Stimulated activated CD4-positive, alpha-beta T cell treated with anti-CD3 and anti-CD28 coated beads, Interleukin-4, amount 100 ng/mL, for 4 hours (primary cell): Measurements from ENCODE around the gene HOXC12.

Experiments
- DNase-seq, 2 experiments: peaks; one replicate each; pipeline ENCODE4 v3.0.0-alpha.2; 2020

Gene HOXC12

DNA sequence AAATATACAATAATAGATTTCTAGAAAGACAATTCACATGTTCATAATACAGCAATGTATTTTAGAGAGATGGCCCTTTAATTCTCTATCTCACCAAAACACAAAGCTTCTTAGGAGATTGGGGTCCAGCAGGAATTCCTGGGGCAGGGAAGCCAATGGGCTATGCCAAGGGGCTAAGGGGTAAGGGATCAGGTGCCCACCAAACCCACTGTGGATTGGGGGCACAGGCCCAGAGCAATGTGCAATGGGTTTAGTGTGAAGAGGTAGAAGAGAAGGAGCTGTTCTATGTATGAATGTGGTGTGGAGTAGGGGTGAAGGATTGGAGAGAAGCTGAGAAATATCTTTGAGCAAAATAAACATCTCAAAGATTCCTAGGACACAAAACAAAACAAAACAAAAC lies 13.5 kb upstream of the HOXC12 start:
- DNase-seq = no peak

- DNase-seq = no peak
These were observed 13.0 kb upstream of the HOXC12 start for GRCh38 chr12:53941750-53942149.

DNA sequence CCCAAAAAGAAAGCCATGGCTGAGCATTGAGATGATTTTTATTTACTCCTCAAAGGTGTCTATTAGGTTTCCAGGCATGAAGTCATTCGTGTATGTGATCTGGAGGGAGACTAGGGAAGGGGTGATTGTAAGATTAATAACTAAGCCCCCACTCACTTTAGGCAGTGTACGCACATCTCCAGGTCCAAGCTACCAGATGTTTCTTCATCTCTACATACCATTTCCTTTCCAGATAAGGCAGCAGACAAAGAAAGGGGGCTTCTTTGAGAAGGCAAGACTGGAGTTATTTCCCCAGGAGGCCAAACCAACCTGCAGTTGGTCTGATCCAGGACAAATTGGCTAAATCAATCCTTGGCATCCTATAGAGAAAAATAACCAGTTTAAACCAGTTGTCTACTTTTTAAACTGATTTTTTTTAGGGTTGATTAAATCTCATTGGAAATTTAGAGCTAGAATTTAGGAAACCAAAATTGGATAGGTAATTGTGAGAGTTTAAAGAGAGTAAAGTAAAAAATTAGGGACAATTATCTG lies 12.2 kb upstream of the HOXC12 start:
- no peak for DNase-seq

- no peak for DNase-seq
These were observed 10.5 kb upstream of the HOXC12 start for GRCh38 chr12:53944209-53944608.

DNA sequence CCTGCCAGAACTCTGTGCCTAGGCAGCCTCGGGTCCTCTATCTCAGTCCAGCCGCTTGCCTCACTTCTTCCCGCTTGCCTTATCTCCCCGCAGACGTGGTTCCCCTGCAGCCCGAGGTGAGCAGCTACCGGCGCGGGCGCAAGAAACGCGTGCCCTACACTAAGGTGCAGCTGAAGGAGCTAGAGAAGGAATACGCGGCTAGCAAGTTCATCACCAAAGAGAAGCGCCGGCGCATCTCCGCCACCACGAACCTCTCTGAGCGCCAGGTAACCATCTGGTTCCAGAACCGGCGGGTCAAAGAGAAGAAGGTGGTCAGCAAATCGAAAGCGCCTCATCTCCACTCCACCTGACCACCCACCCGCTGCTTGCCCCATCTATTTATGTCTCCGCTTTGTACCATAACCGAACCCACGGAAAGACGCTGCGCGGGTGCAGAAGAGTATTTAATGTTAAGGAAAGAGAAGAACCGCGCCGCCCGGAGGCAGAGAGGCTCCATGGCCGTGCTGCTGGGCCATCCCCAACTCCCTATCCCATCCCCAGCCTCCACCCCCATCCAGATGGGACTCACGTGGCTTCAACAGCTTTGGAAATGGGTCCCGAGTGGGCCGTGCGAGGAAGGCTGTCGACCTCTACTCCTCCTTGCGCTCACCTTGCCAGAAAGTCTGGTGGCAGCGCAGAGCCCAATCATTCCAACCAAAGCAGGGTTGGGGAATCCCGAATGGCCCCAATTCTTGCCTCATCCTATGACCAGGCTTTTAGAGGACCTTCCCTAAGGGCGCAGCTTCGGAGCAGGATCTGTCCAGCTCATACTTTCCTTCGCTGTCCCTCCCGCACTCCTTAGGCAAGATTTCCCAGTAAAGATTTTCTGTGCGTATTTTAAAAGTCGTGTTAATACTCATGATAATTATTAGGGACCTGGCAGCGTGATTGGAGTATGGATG lies 9.5 kb upstream of the HOXC12 start:
- no peak for DNase-seq

DNA sequence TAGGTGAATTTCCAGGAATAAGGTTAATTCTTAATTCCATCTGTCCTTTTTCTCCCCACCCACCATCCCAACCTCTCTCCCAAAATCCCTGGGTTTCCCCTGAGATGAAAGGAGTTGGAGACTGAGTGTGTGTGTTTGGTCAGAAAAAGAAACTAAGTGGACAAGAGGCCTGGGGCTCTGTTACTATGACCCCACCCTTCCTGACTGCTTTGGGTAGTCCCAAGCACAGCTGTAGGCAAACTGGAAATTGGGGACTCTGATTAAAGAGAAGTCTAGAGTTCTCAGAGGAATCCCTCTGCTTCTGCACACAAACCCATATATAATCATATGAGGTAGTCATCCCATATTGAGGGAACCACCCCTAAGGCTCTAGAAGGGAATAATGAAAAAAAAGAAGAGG lies 7.0 kb upstream of the HOXC12 start:
- DNase-seq = no peak

DNA sequence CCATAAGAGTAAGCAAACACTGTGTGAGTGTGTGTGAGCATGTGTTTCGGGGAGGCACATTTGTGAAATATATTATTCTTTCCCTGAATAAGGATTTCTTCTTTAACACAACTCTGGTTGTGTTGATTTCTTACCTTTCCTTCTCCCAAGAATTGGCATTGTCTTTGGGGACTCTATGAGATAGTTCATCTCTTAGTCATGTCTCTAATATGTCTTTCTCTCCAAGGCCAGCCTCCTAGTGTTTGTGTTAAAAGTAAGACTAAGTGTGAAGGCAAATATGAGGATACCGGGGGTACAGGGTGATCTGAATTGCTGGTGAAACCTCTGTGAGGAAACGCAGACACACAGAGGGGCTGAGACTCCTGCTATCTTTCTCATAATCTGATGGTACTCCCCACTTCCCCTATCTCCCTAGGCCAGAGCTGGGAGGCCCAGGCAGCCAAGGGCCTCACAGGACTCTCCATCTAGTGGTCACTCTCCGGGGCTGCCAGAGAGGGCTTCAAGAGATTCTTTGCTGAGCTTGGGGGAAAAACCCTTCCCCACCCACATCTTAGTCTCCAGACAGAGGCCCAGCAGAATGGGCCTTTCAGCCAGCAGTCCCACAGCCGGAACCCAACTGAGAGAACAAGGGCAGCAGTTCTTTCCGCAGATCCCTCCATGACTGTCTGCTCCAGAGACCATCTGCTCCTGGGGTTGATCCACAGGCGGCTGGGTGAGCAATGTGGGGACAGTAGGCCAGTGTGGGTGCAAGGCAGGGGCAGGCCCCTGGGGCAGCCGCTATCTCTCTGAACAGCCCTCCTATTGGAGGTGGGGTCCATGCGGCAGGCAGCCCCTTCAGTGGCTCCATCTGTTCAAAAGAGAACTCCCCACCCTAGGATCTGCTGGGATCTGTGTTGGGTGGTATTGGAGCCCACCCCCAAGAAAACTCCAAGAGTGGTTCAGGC lies 5.8 kb upstream of the HOXC12 start:
- DNase-seq = no peak

DNA sequence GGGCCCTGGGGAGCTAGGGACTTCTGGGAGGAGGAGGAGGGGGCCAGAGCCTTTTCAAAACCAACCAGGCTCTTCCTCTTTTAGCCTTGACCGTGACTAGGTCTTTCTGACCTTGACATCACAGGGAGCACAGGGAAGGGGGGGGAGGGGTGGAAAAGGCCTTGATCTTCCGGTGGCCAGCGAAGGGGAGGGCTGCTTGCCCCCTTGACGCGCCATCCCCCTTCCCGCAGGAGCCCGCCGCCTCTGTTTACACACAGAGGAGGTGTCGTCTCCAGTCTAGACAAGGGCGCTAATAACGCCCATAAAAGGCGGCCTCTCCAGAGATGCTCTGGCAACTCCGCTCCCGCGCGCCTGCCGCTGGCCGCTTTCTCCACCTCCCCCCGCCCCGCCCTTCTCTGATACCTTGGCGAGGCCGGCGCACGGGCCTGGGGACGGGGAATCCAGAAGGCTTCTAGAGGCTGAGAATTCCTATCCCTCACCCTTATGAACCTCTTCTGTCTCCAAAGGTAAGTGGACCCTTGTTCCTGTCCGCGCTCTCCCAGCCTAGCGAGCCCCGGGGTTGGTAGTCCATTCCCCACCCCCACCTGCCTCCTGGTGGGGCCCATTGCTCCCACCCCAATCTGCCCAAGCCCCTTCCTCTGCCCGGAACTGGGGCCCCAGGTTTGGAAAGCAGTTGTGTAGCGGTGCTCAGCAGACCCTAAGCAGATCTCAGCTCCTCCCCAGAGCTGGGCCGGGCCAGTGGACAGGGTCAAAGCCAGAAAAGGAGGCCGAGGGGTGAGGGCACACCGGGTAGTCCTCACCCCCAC lies 4.9 kb upstream of the HOXC12 start:
- DNase-seq = no peak

- no peak for DNase-seq
These were observed 4.3 kb upstream of the HOXC12 start for GRCh38 chr12:53950437-53950773.

DNA sequence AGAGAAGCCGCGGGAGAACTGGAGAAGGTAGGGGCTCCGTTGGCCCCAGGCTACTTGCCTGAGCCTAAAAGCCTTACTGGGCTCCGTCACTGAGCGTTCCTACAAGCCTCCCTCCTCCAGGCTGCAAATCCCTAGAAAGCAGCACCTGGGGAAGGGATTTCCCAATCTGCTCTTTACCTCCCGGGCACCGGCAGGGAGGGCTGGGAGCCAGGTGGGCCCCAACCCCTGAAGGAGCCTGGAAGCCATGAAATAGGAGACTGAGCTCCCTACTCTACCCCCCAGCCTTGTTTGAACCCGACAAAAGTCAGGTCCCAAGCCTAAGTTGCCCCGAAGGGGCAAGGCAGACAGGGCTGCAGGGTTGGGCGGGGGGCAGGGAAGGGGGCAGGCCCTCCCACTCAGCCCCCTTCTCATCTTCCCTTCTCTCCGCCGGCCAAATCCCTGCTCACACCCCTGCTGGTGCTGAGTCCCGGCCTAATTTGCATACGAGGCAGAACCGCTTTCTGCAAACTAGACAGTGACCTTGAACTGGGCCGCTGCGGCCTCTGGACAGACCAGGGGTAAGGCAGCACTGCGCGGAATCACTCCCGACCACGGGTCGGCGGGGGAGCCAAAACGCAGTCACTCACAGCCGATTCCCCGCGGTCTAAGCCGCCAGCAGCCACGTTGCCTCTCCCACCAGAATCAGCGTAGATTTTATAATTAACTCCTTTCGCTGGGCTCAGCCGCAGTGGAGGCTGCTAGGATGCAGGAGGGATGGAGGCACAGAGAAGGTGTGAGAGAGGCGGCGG lies 3.7 kb upstream of the HOXC12 start:
- DNase-seq = no peak

DNA sequence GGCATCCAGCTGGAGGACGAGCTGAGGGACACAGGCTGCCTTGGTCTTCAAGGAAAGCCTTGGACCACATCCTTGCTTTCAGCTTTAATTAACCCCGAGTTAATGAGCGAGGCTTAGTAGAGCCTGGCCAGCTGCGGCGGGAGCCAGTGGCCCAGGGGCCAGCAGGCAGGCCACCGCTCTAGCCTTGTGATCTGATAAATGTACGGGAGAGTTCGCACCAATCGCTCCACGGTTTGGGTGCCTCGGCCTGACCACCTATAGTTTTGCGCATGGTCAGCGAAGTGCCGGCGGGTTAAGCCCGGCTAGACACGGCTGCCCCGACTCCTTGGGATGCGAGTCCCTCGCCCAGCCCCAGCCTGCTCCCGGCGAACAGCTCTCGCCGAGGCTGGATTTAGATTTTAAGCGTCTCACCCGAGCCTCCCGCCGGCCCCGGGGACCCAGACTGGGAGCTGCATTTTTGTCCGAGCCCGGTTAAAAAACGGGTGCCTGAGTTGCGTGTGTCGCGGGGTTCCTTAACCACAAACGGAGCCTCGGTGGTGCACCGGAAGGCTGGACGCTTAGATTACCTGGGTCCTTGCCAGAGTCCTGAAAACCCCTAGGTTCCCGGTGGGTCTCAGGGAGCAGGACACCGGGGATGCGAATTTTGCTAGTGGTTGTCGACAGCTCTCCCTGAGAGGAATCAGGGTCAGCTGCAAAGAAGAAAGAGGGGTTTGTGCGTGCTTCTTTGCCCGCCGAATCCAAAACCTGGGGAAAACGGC lies 2.9 kb upstream of the HOXC12 start:
- DNase-seq = no peak

DNA sequence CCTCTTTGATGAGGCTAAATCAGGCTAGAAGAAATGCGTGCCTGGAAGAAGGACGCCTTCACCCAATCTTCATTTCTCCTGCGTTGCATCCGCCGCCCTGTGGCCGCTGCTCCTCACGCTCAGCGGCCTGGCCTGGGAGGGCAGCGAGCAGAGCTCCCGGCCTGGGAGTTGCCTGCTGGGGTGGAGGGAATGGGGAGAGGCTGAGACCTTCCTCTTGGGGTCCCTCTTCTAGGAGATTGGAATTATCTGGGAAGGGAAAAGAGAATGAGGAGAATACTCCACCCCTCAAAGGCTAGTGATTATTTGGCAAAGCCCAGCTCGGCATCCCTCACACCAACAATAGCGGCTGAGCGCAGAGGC lies 2.4 kb upstream of the HOXC12 start:
- DNase-seq = no peak

GRCh38 chr12:53952871-53953734 lies 1.6 kb upstream of the HOXC12 start:
- no peak for DNase-seq

GRCh38 chr12:53953831-53954693 lies 641 bp upstream of the HOXC12 start:
- no peak for DNase-seq

- no peak for DNase-seq
These were observed 503 bp downstream of the HOXC12 start for GRCh38 chr12:53955036-53955775.

GRCh38 chr12:53955776-53956250 lies 1.1 kb downstream of the HOXC12 start:
- no peak for DNase-seq

- no peak for DNase-seq
These were observed 1.7 kb downstream of the HOXC12 start for GRCh38 chr12:53956251-53956887.
